GM18867 (cell line): Measurements from ENCODE around the gene ARHGEF28.

Experiments used
- ATAC-seq: cut with Tn5 transposase; IDR thresholded peaks from one replicate; pipeline ENCODE4 v1.9.1; 2021; ENCODE audit warnings: mild to moderate bottlenecking, moderate library complexity; ENCODE audit not compliant: unreplicated experiment

ARHGEF28 gene

DNA sequence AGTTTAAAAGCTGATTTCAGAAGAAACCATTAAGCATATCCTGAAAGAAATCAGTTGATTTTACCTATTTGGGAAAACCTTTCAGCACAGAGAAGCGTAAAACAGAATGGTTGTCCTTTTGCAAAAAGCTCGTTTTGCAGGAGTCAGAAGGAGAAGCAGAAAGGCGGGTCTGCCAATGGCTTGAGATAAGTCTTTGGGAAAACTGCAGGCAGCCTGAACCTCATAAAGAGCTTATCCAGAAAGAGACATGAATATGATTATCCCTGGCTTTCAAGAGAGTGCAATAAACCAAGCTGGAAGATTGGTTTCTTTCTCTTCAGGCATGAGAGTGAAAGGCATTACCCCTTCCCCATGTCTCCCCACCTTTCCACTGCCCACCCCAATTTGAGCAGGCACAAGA, 353.3 kb downstream of the ARHGEF28 start:
- ATAC-seq: no peak

DNA sequence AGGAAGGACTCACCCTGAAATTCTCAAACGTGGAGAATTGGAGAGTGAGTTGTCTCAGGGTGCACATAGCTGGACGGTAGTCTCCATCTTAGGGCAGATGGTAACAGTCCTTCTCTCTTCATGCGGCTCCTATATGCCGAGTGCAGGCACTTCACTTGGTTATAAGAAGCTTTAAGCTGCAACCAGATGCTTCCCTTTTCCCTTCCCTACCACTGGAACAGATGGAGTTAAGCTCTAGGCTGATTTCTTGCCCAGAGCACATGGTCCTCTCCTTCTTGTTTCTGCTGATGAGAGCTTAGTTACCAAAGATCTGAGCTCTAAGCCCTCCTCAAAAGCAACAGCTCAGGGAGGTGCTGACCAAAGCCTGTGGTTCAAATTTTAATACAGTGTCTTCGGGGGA, 355.7 kb downstream of the ARHGEF28 start:
- ATAC-seq: no peak

DNA sequence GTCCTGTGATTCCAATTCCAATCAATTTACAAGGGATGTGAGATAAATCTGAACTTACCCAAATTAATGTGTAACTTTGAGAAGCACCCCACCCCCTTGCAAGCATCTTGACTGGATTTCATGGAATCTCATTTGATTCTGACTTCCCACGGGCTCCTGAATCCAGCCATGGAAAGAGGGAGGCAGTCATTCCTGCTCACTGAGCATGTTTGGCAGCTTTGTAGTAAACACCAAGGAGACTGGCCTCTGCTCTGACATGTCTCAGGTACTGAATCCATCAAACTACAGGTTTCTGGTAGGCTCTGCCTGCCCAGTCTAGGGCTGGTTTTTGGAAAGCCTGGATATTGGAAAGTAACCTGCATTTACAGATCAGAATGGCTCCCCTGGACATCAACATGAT, 357.6 kb downstream of the ARHGEF28 start:
- ATAC-seq: no peak

DNA sequence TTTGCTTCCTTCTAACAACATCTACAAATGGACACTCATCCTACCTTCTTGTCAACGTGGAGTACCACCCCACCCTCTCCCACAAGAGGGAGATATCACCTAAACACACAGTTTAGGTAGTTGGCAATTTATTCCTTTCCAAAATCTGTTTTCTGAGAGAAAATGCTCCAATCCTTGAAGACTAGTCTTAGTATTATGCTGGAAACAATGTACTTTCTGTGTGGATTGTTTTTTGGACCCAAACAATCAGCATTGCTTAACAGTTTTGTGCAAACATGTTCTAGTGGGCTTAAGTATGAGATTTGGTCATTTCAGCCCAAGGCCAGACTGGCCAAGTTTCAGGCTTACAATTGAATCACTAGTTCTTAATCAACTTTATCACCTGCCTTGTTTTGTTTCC, 359.1 kb downstream of the ARHGEF28 start:
- ATAC-seq: no peak

DNA sequence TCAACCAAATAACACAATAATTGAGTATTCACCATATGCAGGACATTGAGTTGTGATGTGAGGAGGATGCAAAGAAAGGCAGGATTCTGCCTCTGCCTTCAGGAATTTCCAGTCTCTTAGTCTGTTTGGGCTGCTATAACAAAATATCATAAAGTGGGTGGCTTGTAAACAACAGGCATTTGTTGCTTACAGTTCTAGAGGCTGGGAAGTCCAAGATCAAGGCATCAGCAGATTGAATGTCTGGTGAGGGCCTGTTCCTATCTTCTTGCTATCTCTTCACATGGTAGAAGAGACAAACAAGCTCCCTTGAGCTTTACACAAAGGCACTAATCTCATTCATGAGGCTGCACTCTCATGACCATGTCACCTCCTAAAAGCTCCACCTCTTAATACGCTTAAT, 360.7 kb downstream of the ARHGEF28 start:
- no peak for ATAC-seq

DNA sequence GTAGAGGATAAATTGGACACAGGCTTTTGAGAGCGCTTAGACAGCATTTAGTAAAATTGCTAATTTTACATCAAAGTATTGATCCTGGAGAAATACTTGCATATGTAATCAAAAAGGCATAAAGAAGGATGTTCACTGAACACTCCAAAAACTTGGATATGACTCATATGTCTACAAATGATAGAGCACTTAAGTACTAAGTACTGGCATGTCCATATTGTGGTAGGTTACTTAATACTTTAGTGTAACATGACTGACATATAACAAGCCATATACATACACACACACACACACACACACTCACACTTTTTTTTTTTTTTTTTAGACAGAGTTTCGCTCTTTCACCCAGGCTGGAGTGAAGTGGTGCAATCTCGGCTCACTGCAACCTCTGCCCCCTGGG, 361.9 kb downstream of the ARHGEF28 start:
- no peak for ATAC-seq

DNA sequence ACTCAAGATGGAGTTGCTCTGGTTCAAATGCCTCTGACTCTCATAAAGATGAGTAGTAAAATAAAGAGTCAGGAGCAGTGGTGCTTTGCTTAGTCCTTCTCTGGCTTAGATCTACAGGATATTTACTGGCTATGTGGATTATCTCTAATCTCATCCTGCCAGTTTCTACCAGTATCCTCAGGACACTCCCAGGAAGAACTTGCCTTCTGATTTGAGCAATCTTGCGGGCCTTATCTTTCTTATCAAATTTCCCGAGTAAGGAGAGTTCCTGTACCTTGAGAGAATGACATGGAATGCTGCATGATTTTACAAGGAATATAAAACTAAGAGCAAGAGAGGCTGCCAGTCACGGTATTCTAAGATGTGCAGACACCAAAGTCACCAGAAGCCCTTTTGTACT, 364.0 kb downstream of the ARHGEF28 start:
- ATAC-seq: no peak
